HG03378 (cell line): Measurements from ENCODE around the gene LRFN3.
"Not testable (repeated sequence)": the region's sequence is repeated elsewhere in the genome, so short reads cannot be mapped to it uniquely, and the experiment has no call there.

Experiments
- ATAC-seq: cut with Tn5 transposase; IDR thresholded peaks from one replicate; pipeline ENCODE4 v1.9.1; 2021; ENCODE audit warnings: mild to moderate bottlenecking, moderate library complexity; ENCODE audit not compliant: unreplicated experiment

The LRFN3 gene

GRCh38 chr19:35905178-35905727, 30.9 kb upstream of the LRFN3 start:
- no peak for ATAC-seq

DNA sequence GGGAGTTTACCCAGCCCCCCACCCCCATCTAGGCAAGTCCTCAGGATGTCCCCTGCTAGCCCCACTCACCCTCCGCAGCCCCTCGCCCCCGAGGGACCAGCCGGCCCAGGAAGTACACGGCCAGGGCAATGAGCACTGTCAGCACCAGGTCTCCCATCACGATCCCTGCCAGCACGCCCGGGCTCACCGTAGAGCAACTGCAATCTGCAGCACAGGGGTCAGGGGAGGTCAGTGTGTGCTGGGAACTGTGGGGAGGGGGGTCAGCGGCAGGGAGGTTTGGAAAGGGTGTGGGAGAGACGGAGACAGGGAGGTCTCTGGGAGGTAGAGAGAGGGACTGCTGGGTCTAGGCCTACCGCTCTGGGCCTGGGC, 28.8 kb upstream of the LRFN3 start:
- no peak for ATAC-seq

- ATAC-seq, result no peak
Observed at GRCh38 chr19:35908010-35908441, 28.1 kb upstream of the LRFN3 start, which contains the start of gene TYROBP. TYROBP (minus strand) TSS chr19:35908295; CDS start chr19:35908228, 67 bp downstream.

DNA sequence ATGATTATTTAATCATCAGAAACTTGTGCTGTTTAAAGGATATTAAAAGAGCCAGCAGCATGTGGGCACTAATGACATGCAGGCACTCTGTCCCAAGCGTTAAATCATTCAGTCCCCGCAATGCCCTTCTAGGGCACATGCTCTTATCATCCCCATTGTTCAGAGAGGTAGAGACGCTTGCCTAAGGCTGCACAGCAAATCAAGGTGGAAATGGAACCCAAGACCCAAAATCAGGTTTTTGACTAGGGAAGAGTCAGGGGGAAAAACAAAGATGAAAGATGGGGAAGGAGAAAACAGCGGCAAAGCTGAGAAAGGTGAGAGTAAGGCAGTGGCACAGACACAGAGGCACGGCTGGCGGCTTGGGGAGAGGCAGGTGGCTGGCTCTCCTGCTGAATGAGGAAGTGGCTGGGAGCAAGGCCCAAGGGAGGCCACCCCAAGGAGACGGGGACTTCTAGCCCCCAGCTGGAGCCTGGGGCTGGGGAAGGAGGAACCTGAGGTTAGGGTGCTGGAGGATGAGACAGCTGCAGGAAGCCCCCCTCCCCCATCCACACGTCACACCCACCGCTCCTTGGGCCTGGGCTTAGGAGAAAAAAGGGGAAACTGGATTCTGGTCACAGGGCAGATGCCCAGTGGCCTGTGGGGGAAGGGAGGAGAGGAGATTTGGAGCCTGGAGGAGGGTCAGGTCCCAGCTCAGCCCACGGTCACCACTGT, 27.0 kb upstream of the LRFN3 start:
- no peak for ATAC-seq

DNA sequence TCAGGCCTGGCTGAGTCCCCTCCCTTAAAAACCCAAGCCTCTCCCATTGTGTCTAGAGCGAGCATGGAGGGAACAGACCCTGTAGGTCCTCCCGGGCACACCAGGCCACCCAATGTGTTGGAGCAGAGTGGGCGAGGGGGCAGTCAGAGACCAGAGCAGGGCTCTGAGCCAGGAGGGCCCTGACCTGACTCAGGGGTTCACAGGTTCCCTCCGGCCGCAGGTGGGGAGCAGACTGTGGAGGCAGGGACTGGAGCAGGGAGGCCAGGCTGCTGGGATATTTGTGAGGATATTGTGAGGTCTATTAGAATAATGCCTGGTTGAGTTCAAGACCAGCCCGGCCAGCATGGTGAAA, 26.5 kb upstream of the LRFN3 start:
- ATAC-seq, result no peak

DNA sequence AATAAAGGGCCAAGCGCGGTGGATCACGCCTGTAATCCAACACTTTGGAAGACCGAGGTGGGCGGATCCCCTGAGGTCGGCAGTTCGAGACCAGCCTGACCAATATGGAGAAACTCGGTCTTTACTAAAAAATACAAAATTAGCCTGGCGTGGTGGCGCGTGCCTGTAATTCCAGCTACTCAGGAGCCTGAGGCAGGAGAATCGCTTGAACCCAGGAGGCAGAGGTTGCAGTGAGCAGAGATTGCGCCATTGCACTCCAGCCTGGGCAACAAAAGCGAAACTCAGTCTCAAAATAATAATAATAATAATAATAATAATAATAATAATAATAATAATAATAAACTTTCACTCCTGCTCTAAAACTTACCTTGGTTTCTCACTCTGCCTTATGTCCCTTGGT, 25.8 kb upstream of the LRFN3 start:
- not testable (repeated sequence) for ATAC-seq

DNA sequence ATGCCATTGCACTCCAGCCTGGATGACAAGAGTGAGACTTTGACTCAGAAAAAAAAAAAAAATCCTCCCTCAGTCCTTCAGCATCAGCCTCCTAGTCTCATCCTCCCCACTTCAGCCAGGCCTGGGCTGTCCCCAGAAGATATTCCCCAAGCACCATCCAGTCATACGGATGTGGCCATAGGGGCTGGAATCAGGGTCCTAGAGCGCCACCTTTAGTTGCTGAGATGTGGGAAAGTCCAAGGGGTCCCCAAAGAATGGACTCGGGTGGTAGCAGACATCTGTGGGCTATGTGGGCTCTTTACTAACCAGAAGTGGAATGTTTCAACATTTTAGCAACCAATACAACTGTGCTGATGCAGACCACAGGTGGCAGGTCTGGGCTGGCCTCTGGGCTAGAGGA, 25.0 kb upstream of the LRFN3 start:
- no peak for ATAC-seq

GRCh38 chr19:35911790-35912189, 24.4 kb upstream of the LRFN3 start:
- no peak for ATAC-seq

DNA sequence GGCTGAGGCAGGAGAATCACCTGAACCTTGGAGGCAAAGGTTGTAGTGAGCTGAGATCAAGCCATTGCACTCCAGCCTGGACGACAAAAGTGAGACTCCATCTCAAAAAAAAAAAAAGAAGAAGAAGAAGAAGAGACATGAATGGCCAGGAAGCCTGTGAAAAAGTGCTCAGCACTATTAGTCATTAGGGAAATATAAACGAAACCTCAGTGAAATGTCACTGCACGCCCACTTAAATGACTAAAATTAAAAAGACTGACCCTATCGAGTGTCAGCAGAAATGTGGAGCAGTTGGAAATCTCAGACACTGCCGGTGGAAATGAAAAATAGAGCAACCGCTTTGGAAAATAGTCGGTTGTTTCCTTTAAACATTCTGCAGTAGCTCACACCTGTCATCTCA, 22.6 kb upstream of the LRFN3 start:
- no peak for ATAC-seq

GRCh38 chr19:35915443-35915842, 20.7 kb upstream of the LRFN3 start:
- no peak for ATAC-seq

- no peak for ATAC-seq
Observed at GRCh38 chr19:35919306-35919705, 16.9 kb upstream of the LRFN3 start.

DNA sequence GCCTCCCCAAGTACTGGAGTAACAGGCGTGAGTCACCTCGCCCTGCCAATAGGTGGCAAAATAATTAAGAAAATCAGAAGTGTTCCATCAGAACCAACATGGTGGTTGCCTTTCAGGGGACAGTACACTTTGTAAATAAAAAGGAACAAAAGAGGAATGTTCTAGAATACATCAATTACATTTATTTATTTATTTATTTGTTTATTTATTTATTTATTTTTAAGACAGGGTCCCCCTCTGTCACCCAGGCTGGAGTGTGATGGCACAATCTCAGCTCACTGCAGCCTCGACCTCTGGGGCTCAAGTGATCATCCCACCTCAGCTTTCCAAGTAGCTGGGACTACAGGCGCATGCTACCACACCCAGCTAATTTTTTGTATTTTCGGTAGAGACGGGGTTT, 15.2 kb upstream of the LRFN3 start:
- no peak for ATAC-seq

DNA sequence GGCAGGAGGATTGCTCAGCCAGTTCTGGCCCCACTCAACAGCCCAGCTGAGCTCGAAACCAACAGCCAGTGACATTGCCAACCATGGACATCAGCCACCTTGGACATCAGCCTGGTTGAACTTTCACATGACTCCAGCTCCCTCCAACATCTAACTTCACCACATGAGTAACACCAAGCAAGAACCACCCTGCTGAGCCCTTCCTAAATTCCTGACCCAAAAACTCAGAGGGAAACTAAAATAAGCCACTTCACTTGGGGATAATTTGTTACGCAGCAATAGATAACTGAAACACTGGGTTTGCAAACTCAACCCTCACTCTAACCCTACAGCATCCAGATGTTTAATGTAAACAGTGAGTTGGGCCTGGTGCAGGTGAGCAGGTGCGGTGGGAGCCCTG, 10.7 kb upstream of the LRFN3 start:
- no peak for ATAC-seq

GRCh38 chr19:35928507-35928906, 7.7 kb upstream of the LRFN3 start:
- no peak for ATAC-seq

DNA sequence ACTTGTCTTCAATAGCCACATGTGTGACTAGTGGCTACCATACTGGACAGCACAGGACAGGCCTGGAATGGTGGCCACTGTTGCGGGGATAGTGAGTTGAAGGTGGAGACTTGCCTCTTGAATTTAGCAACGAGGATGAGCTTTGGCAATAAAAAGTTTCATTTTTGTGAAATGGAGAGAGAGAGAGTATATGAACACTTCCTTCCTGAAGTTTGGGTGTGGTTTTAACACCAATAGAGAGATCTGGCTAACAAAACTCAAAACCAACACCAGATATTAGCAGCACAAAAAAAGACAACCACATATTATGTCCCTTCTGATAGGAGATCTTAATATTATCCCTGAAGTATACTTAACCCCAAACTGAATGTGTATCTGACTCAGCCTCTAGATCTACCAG, 6.3 kb upstream of the LRFN3 start:
- ATAC-seq, result no peak

- ATAC-seq, result peak; percentile 88
Observed at GRCh38 chr19:35931161-35931873, 4.9 kb upstream of the LRFN3 start.

- no peak for ATAC-seq
Observed at GRCh38 chr19:35931874-35932202, 4.3 kb upstream of the LRFN3 start.

DNA sequence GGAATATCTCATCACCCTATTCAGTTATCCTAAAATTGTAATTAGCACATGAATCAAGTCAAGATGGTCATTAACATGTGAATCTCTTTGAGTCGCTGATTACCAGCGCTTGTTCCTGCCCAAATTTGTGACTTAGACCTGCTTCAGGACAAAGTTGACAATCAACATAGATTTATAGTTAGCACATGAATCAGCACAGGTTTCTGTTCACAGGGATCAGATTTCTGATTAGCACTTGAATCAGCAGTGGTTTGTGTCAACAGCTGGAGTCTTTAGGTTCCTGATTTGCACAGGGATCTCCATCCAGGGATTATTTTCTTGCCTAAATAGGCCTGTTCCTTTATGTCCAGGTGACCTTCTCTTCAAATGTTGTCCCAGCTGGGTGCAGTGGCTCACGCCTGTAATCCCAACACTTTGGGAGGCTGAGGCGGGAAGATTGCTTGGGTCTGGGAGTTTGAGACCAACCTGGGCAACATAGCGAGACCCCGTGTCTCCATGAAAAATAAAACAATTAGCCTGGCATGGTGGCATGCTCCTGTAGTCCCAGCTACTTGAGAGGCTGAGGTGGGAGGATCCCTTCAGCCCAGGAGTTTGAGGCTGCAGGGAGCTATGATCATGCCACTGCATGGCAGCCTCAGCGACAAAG, 3.8 kb upstream of the LRFN3 start:
- ATAC-seq, result no peak

- ATAC-seq, result no peak
Observed at GRCh38 chr19:35936738-35937268, 629 bp downstream of the LRFN3 start.

GRCh38 chr19:35937345-35938281, 1.4 kb downstream of the LRFN3 start:
- no peak for ATAC-seq
